HG02642 (cell line): ENCODE results near the gene RAE1.
"Not testable (repeated sequence)": the region's sequence is repeated elsewhere in the genome, so short reads cannot be mapped to it uniquely, and the experiment has no call there.

Source experiments
- ATAC-seq: cut with Tn5 transposase; IDR thresholded peaks from one replicate; pipeline ENCODE4 v1.9.1; 2021; ENCODE audit warnings: mild to moderate bottlenecking; ENCODE audit not compliant: unreplicated experiment, poor library complexity

Gene RAE1

GRCh38 chr20:57411406-57412283, 60.6 kb downstream of the RAE1 start:
- ATAC-seq: no peak

GRCh38 chr20:57412347-57413029, 61.4 kb downstream of the RAE1 start:
- no peak for ATAC-seq

GRCh38 chr20:57413986-57414385, 62.9 kb downstream of the RAE1 start:
- ATAC-seq: no peak

- ATAC-seq: no peak
Observed at GRCh38 chr20:57414867-57415592, 64.0 kb downstream of the RAE1 start.

- no peak for ATAC-seq
Observed at GRCh38 chr20:57415771-57416170, 64.7 kb downstream of the RAE1 start.

- no peak for ATAC-seq
Observed at GRCh38 chr20:57416296-57417022, 65.4 kb downstream of the RAE1 start.

GRCh38 chr20:57417051-57417689, 66.1 kb downstream of the RAE1 start:
- ATAC-seq: no peak

- ATAC-seq: no peak
Observed at GRCh38 chr20:57417830-57418780, 67.0 kb downstream of the RAE1 start.

- not testable (repeated sequence) for ATAC-seq
Observed at GRCh38 chr20:57419479-57419878, 68.4 kb downstream of the RAE1 start.

GRCh38 chr20:57420571-57421252, 69.7 kb downstream of the RAE1 start:
- no peak for ATAC-seq

- ATAC-seq: no peak
Observed at GRCh38 chr20:57421253-57422220, 70.5 kb downstream of the RAE1 start.

- ATAC-seq: no peak
Observed at GRCh38 chr20:57422254-57422653, 71.2 kb downstream of the RAE1 start.

- ATAC-seq: no peak
Observed at GRCh38 chr20:57425150-57426013, 74.3 kb downstream of the RAE1 start.

- no peak for ATAC-seq
Observed at GRCh38 chr20:57426271-57426689, 75.2 kb downstream of the RAE1 start.

GRCh38 chr20:57426831-57427230, 75.8 kb downstream of the RAE1 start:
- ATAC-seq: no peak
